PC-3 (cell line): Measurements from ENCODE around the gene FEZF1. TPM values are rescaled to one million over a fixed set of nuclear protein-coding genes. Genes with fewer than 3 reads are reported as not detected.

ENCODE experiments used
- ATAC-seq: fragments of 200-7000 bp; cut with Tn5 transposase; 2 replicates; pipeline ENCODE4 v1.9.1; 2020; ENCODE audit warnings: mild to moderate bottlenecking, moderate library complexity
- BruUV-seq: library from RNA; stranded (reverse); fragments of 400-500 nt; replicated peaks from 2 replicates; lab custom pipeline; 2021; lab: Mats Ljungman, UMichigan
- CTCF ChIA-PET: fragments of 300-600 bp; sonication (Branson Sonifier 250); formaldehyde crosslinking; loops from one replicate; lab custom pipeline; 2022; ENCODE audit warnings: antibody characterized with exemption; lab: Charles Lee
- POLR2A ChIA-PET: fragments of 300-600 bp; sonication (Branson Sonifier 250); formaldehyde crosslinking; loops from one replicate; lab custom pipeline; 2022; ENCODE audit warnings: antibody characterized with exemption; ENCODE audit not compliant: unreplicated experiment; lab: Charles Lee
- DNase-seq: peaks from one replicate; pipeline ENCODE4 v3.0.0-alpha.2; 2015
- H2AFZ ChIP-seq: fragments of 300-600 bp; sonication (generic); 2 replicates; pipeline ENCODE4 v1.6.0; 2016; ENCODE audit warnings: antibody characterized with exemption, low read length
- H3F3A ChIP-seq: fragments of 300-600 bp; sonication (generic); one replicate; pipeline ENCODE4 v1.6.0; 2017; ENCODE audit warnings: antibody characterized with exemption, low read length, control low read depth, mild to moderate bottlenecking; ENCODE audit not compliant: unreplicated experiment
- H3K27ac ChIP-seq: fragments of 300-600 bp; sonication (generic); 2 replicates; pipeline ENCODE4 v1.5.1; 2016; ENCODE audit warnings: mild to moderate bottlenecking, low read length
- H3K27me3 ChIP-seq: fragments of 300-600 bp; sonication (generic); 2 replicates; pipeline ENCODE4 v1.6.1; 2016; ENCODE audit warnings: low read length, mixed read lengths
- H3K36me3 ChIP-seq: fragments of 300-600 bp; sonication (generic); 2 replicates; pipeline ENCODE4 v1.6.1; 2016; ENCODE audit warnings: low read depth, mixed run types, low read length, mixed read lengths
- H3K4me1 ChIP-seq: fragments of 300-600 bp; sonication (generic); 2 replicates; pipeline ENCODE4 v1.5.1; 2016; ENCODE audit warnings: low read length; ENCODE audit not compliant: insufficient read depth
- H3K4me2 ChIP-seq: fragments of 300-600 bp; sonication (generic); 2 replicates; pipeline ENCODE4 v1.6.0; 2016; ENCODE audit warnings: low read length
- H3K4me3 ChIP-seq: fragments of 300-600 bp; sonication (generic); 2 replicates; pipeline ENCODE4 v1.5.1; 2016; ENCODE audit warnings: mild to moderate bottlenecking, low read length, mixed read lengths
- H3K79me2 ChIP-seq: fragments of 300-600 bp; sonication (generic); 2 replicates; pipeline ENCODE4 v1.6.1; 2017; ENCODE audit warnings: low read length, mixed read lengths
- H3K9ac ChIP-seq: fragments of 300-600 bp; sonication (generic); 2 replicates; pipeline ENCODE4 v1.6.0; 2016; ENCODE audit warnings: mild to moderate bottlenecking, low read length
- H3K9me2 ChIP-seq: fragments of 300-600 bp; sonication (generic); replicated peaks from 2 replicates; pipeline ENCODE4 v1.6.1; 2016; ENCODE audit warnings: mixed run types, low read length, mixed read lengths
- H3K9me3 ChIP-seq: fragments of 300-600 bp; sonication (generic); 2 replicates; pipeline ENCODE4 v1.6.1; 2016; ENCODE audit warnings: low read length, mixed read lengths
- H4K20me1 ChIP-seq: fragments of 300-600 bp; sonication (generic); 2 replicates; pipeline ENCODE4 v1.6.1; 2016; ENCODE audit warnings: low read length, mixed read lengths
- CTCF ChIP-seq: fragments of 300-600 bp; sonication (generic); conservative IDR thresholded peaks from 2 replicates; pipeline ENCODE4 v1.5.1; 2017; ENCODE audit warnings: antibody characterized with exemption, low read depth, mild to moderate bottlenecking, low read length
- EZH2 ChIP-seq: fragments of 300-600 bp; sonication (generic); IDR thresholded peaks from one replicate; pipeline ENCODE4 v1.6.1; 2017; ENCODE audit warnings: antibody characterized with exemption, mild to moderate bottlenecking, low read length; ENCODE audit not compliant: unreplicated experiment
- EZH2phosphoT487 ChIP-seq: fragments of 300-600 bp; sonication (generic); IDR thresholded peaks from 2 replicates; pipeline ENCODE4 v1.6.1; 2018; ENCODE audit warnings: mild to moderate bottlenecking, antibody characterized with exemption, low read length, borderline replicate concordance
- intact Hi-C: fragments of 100-400 bp; cut with micrococcal nuclease; formaldehyde crosslinking; loops from 2 replicates; pipeline ENCODE4 v1.9.0; 2023
- total RNA-seq: library from RNA; depleted of rRNA; stranded (reverse); fragments of >200 nt; gene quantifications from 2 replicates; pipeline ENCODE4 v1.2.3, GENCODE V29; 2014

FEZF1 gene
- total RNA-seq, 1 experiment from 2014 or later: not detected

GRCh38 chr7:122339145-122339904 lies 34.8 kb upstream of the FEZF1 start:
- BruUV-seq: no TSS peak

DNA sequence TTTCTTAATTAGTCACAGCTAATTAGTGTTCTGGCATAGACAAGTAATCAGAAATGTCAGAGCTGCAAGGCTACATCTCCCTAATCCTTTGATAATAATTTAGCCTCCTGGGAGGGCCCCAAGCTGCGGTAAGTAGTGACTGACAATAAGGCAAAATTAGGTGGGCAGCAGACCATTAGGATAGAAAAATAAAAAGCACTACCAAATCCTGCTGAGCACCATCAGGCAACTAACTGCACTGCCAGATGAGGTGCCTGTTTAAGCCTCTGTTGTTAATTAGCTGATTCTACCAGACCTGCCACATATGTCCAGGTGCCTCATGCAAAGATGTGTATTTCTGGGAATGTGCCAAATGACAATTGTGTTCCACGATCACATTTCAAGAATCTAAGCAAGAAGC lies 32.5 kb upstream of the FEZF1 start:
- CTCF ChIA-PET: no interaction called here
- Histone ChIP-seq H3K4me2 (no peak overlapping the region), H2AFZ (no peak overlapping the region), H3K9me2 (no peaks in the 10 kb centered on the region), H3K4me1 (no peaks in the 10 kb centered on the region), H4K20me1 (no peaks in the 10 kb centered on the region), H3F3A (no peaks in the 10 kb centered on the region), H3K9ac (no peak overlapping the region), H3K27ac (no peak overlapping the region), H3K36me3 (no peaks in the 10 kb centered on the region), H3K79me2 (no peaks in the 10 kb centered on the region), H3K4me3 (no peak overlapping the region), H3K9me3 (no peaks in the 10 kb centered on the region), H3K27me3 (no peaks in the 10 kb centered on the region)
- POLR2A ChIA-PET: no interaction called here
- ATAC-seq (no peak), DNase-seq (no peak)
- no TSS peak for BruUV-seq
- intact Hi-C loops: no loop called here
- TF ChIP-seq CTCF (no peak), EZH2 (no peak), EZH2phosphoT487 (no peak)

More at GRCh38 chr7:122339145-122339904, 34.8 kb upstream of the FEZF1 start:
- no peaks in the 10 kb centered on the region for H3K36me3 ChIP-seq
- TF ChIP-seq EZH2phosphoT487 (no peak), CTCF (no peak), EZH2 (no peak)
- H4K20me1 ChIP-seq: no peaks in the 10 kb centered on the region
- no peak overlapping the region for H3K4me2 ChIP-seq
- ChIA-PET POLR2A (no interaction called here), CTCF (no interaction called here)
- H3K9ac ChIP-seq: no peak overlapping the region
- H3K9me2 ChIP-seq: no peaks in the 10 kb centered on the region
- no peaks in the 10 kb centered on the region for H3K27me3 ChIP-seq
- no peak overlapping the region for H3K27ac ChIP-seq
- H3K4me1 ChIP-seq: no peaks in the 10 kb centered on the region
- intact Hi-C loops: no loop called here
- DNase-seq (no peak), ATAC-seq (no peak)
- H2AFZ ChIP-seq: no peak overlapping the region
- no peaks in the 10 kb centered on the region for H3K9me3 ChIP-seq
- no peak overlapping the region for H3K4me3 ChIP-seq
- no peaks in the 10 kb centered on the region for H3F3A ChIP-seq
- H3K79me2 ChIP-seq: no peaks in the 10 kb centered on the region

DNA sequence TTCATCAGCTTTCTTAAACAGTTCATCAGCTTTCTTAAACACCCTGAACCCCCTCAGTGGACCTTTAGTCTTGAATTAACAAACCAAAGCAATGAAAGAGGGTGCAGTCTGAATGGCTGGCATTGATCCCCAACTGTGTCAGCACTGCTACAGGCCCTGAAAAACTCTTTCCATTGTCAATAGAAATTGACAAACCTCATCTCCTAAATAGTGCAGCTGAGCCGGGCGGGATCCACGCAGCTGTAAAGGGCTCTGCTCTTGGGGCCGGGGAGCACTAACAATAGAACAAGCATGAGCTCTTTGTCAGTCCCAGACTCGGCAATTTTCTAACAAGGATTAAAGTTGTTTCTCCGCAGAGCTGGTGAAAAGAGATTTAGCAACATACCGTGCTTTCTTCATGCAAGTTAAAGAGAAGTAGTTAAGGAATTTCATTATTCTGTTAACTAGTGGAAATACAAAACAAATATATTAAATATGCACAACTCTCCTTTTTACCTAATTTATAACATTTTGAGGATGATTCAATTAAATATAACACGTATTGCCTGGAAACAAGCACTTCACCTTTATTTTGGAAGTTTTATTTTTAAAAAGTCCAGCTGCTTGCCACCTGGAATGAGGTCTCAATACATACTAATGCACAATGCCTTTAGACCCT lies 24.7 kb upstream of the FEZF1 start:
- H3K36me3 ChIP-seq: no peaks in the 10 kb centered on the region
- no peak overlapping the region for H3K4me3 ChIP-seq
- H3K79me2 ChIP-seq: no peaks in the 10 kb centered on the region
- intact Hi-C loops: no loop called here
- no peaks in the 10 kb centered on the region for H4K20me1 ChIP-seq
- H3K9me3 ChIP-seq: no peaks in the 10 kb centered on the region
- no peak overlapping the region for H3K4me2 ChIP-seq
- H3K9me2 ChIP-seq: no peaks in the 10 kb centered on the region
- ChIA-PET POLR2A (no interaction called here), CTCF (no interaction called here)
- DNase-seq (no peak), ATAC-seq (no peak)
- H3K27ac ChIP-seq: no peak overlapping the region
- BruUV-seq: no TSS peak
- no peak overlapping the region for H2AFZ ChIP-seq
- H3K4me1 ChIP-seq: no peaks in the 10 kb centered on the region
- no peak overlapping the region for H3K9ac ChIP-seq
- no peaks in the 10 kb centered on the region for H3K27me3 ChIP-seq
- TF ChIP-seq EZH2phosphoT487 (no peak), CTCF (no peak), EZH2 (no peak)
- no peaks in the 10 kb centered on the region for H3F3A ChIP-seq
